Endothelial cell of umbilical vein (primary cell): ENCODE measurements around the gene NPDC1. TPM values are rescaled to one million over a fixed set of nuclear protein-coding genes. Genes with fewer than 3 reads are reported as not detected.
A peak's percentile ranks its signal among the peaks of the same experiment; 100 is the strongest.

Experiments used
- BruUV-seq: library from RNA; stranded (reverse); fragments of 400-500 nt; replicated peaks from 2 replicates; lab custom pipeline; 2021; lab: Mats Ljungman, UMichigan
- CTCF ChIA-PET: fragments of 300-600, 350-600 bp; sonication (Branson Sonifier 250); formaldehyde crosslinking; loops from one replicate; lab custom pipeline; 2021; ENCODE audit warnings: antibody characterized with exemption, inconsistent platforms; lab: Charles Lee
- POLR2A ChIA-PET: fragments of 300-600, 350-600 bp; sonication (Branson Sonifier 250); formaldehyde crosslinking; loops from one replicate; lab custom pipeline; 2021; ENCODE audit warnings: antibody characterized with exemption, inconsistent platforms; lab: Charles Lee
- DNase-seq: peaks from one replicate; pipeline ENCODE4 v3.0.0-alpha.2; 2011; ENCODE audit warnings: low read depth, low spot score
- FAIRE-seq: peaks from 2 replicates; lab custom pipeline; 2011; peaks lifted over from hg19 to GRCh38; lab: Jason Lieb, UNC
- H2AFZ ChIP-seq: 2 replicates; pipeline ENCODE4 v1.6.0; 2012; ENCODE audit warnings: low read depth, low read length, control low read depth, inconsistent platforms
- H3K27ac ChIP-seq: 2 replicates; pipeline ENCODE4 v1.5.1; 2011; ENCODE audit warnings: low read depth, mild to moderate bottlenecking, control low read depth, low read length, moderate library complexity; ENCODE audit not compliant: insufficient read depth
- H3K27me3 ChIP-seq, 2 experiments: 2 replicates each; pipeline versions ENCODE4 v1.6.0 to v1.6.1; 2011; ENCODE audit warnings: low read length in 2 of 2, mixed read lengths in 1 of 2; ENCODE audit not compliant: control insufficient read depth in 2 of 2, insufficient read depth in 2 of 2
- H3K36me3 ChIP-seq, 2 experiments: 2 replicates in 1 of 2; 3 replicates in 1 of 2; pipeline ENCODE4 v1.5.1; 2011; ENCODE audit warnings: low read length in 2 of 2, mild to moderate bottlenecking in 1 of 2, moderate library complexity in 1 of 2; ENCODE audit not compliant: control insufficient read depth in 2 of 2, insufficient read depth in 2 of 2; ENCODE audit errors: extremely low read depth in 1 of 2
- H3K4me1 ChIP-seq: 3 replicates; pipeline ENCODE4 v1.5.1; 2011; ENCODE audit warnings: mild to moderate bottlenecking, low read length; ENCODE audit not compliant: control insufficient read depth, insufficient read depth; ENCODE audit errors: extremely low read depth
- H3K4me2 ChIP-seq: 2 replicates; pipeline ENCODE4 v1.6.1; 2011; ENCODE audit warnings: low read length, control low read depth, mixed read lengths; ENCODE audit not compliant: insufficient read depth
- H3K4me3 ChIP-seq, 3 experiments: fragments of 200-600 bp in 1 of 3; sonication (generic), shearing (Covaris generic) in 1 of 3; replicated peaks in 1 of 3; 2 replicates each; pipeline ENCODE4 v1.5.1; 2011 to 2016; ENCODE audit warnings: control low read depth in 3 of 3, low read length in 3 of 3, mild to moderate bottlenecking in 2 of 3, inconsistent platforms in 1 of 3, low read depth in 1 of 3, moderate library complexity in 1 of 3; ENCODE audit not compliant: insufficient read depth in 1 of 3
- H3K79me2 ChIP-seq: 2 replicates; pipeline ENCODE4 v1.6.0; 2012; ENCODE audit warnings: low read length, inconsistent platforms; ENCODE audit not compliant: control insufficient read depth, insufficient read depth
- H3K9ac ChIP-seq: replicated peaks from 2 replicates; pipeline ENCODE3; 2011; ENCODE audit warnings: low read length, control low read depth; ENCODE audit not compliant: insufficient read depth; ENCODE audit errors: extremely low read depth
- H3K9me1 ChIP-seq: replicated peaks from 3 replicates; pipeline ENCODE4 v1.6.0; 2011; ENCODE audit warnings: mild to moderate bottlenecking, low read length; ENCODE audit not compliant: control insufficient read depth, insufficient read depth; ENCODE audit errors: extremely low read depth
- H3K9me3 ChIP-seq: replicated peaks from 2 replicates; pipeline ENCODE4 v1.5.1; 2012; ENCODE audit warnings: low read length, inconsistent platforms; ENCODE audit not compliant: control insufficient read depth, insufficient read depth
- H4K20me1 ChIP-seq: replicated peaks from 2 replicates; pipeline ENCODE3; 2011; ENCODE audit warnings: mild to moderate bottlenecking, low read length; ENCODE audit not compliant: control insufficient read depth, insufficient read depth; ENCODE audit errors: extremely low read depth
- CTCF ChIP-seq, 2 donors: IDR thresholded peaks; 1 replicate in 1 of 2; 2 replicates in 1 of 2; pipeline ENCODE4 v1.5.1; 2011; ENCODE audit warnings: low read length in 2 of 2, mild to moderate bottlenecking in 2 of 2, moderate library complexity in 2 of 2, control low read depth in 1 of 2, inconsistent platforms in 1 of 2, low read depth in 1 of 2; ENCODE audit not compliant: insufficient read depth in 1 of 2; ENCODE audit errors: extremely low read depth in 1 of 2
- EZH2 ChIP-seq: IDR thresholded peaks from 2 replicates; pipeline ENCODE4 v1.6.1; 2012; ENCODE audit warnings: borderline replicate concordance, low read depth, mild to moderate bottlenecking, moderate library complexity, low read length, inconsistent platforms; ENCODE audit not compliant: severe bottlenecking
- FOS ChIP-seq: IDR thresholded peaks from 2 replicates; pipeline ENCODE4 v1.6.1; 2011; ENCODE audit warnings: mild to moderate bottlenecking, low read length, moderate library complexity, borderline replicate concordance; ENCODE audit not compliant: insufficient read depth
- GATA2 ChIP-seq: IDR thresholded peaks from 2 replicates; pipeline ENCODE4 v1.7.0; 2011; ENCODE audit warnings: low read depth, mild to moderate bottlenecking, moderate library complexity, mixed read lengths, low read length; ENCODE audit not compliant: insufficient read length, insufficient read depth
- JUN ChIP-seq: IDR thresholded peaks from 2 replicates; pipeline ENCODE4 v1.6.1; 2011; ENCODE audit warnings: borderline replicate concordance, low read depth; ENCODE audit not compliant: insufficient read length, insufficient read depth
- MAX ChIP-seq: IDR thresholded peaks from 2 replicates; pipeline ENCODE4 v1.6.1; 2011; ENCODE audit not compliant: insufficient read depth, insufficient read length
- MYC ChIP-seq: IDR thresholded peaks from one replicate; pipeline ENCODE4 v1.6.1; 2011; ENCODE audit warnings: mild to moderate bottlenecking, low read depth, low read length
- POLR2A ChIP-seq: IDR thresholded peaks from 2 replicates; pipeline ENCODE4 v1.6.1; 2012; ENCODE audit warnings: low read depth, mild to moderate bottlenecking, control low read depth, low read length
- POLR2AphosphoS5 ChIP-seq: IDR thresholded peaks from 2 replicates; pipeline ENCODE4 v1.6.1; 2012; ENCODE audit warnings: low read depth, mild to moderate bottlenecking, control low read depth, low read length, moderate library complexity; ENCODE audit not compliant: insufficient read depth
- dilution Hi-C: fragments of 300-500 bp; cut with MboI; formaldehyde crosslinking; loops from one replicate; pipeline ENCODE4 v1.15.0; 2019; ENCODE audit warnings: low sequenced_read_pairs; ENCODE audit not compliant: extremely low pct_ligation_motif_present
- intact Hi-C: fragments of 100-400 bp; cut with micrococcal nuclease; formaldehyde crosslinking; loops from one replicate; pipeline ENCODE4 v1.10.0; 2022
- polyA plus RNA-seq, 4 experiments: library from polyadenylated mRNA; depleted of rRNA in 3 of 4; stranded (reverse) in 3 of 4; unstranded in 1 of 4; fragments of >200 nt; gene quantifications; 2 replicates each; pipeline versions ENCODE4 v1.2.1 to v1.2.3, GENCODE V29; 2011 to 2012; ENCODE audit warnings: missing spikeins in 1 of 4
- total RNA-seq: library from RNA; stranded (reverse); gene quantifications from 2 replicates; pipeline ENCODE4 v1.2.3, GENCODE V29; 2021

The NPDC1 gene
- total and polyA plus RNA-seq, 2 donors (not counting 3 experiments of a cell fraction or from before 2014, with no cell fraction given) = 115 to 181 TPM

- peak; percentile 54 for TF ChIP-seq FOS
- peak; percentile 12 to 19 for TF ChIP-seq CTCF (IDR thresholded peaks at IDR 0.05; ENCODE audit: extremely low read depth in 1 of 2, insufficient read depth in 1 of 2, low read depth in 1 of 2, low read length in 2 of 2)
- TF ChIP-seq MAX = no peak
- CTCF ChIA-PET = interaction anchor here (0.7 to 2.7 kb wide), 9 partner anchors 12 to 207 kb away, joined by 3 to 27 read pairs (median 3); partner anchors contain the start of genes AJM1 and TMEM141
- no peaks in the 10 kb centered on the region for H3K9me1 ChIP-seq
- intact Hi-C loops = loop anchor here (5.0 kb wide), 1 partner anchor 156 kb away; the partner anchor contains the start of gene AJM1
- dilution Hi-C loops = no loop called here
- no peaks in the 10 kb centered on the region for H3K9me3 ChIP-seq
- peaks cover 7% of the 10 kb centered on the region for H3K79me2 ChIP-seq
- H3K4me2 ChIP-seq = peak overlapping the region; percentile 28
- H3K9ac ChIP-seq = peak overlapping the region; percentile 10
- no peak overlapping the region for H3K4me3 ChIP-seq
- FAIRE-seq (peak; percentile 89), DNase-seq (peak; percentile 67)
- H4K20me1 ChIP-seq = no peaks in the 10 kb centered on the region
- H2AFZ ChIP-seq = peak overlapping the region; percentile 64
- H3K27me3 ChIP-seq = no peaks in the 10 kb centered on the region
- no TSS peak for BruUV-seq
- peaks cover 29% of the 10 kb centered on the region for H3K4me1 ChIP-seq
- no peaks in the 10 kb centered on the region for H3K36me3 ChIP-seq
- H3K27ac ChIP-seq = peak overlapping the region; percentile 64
- POLR2A ChIA-PET = no interaction called here
These were observed 48.1 kb downstream of the NPDC1 start for GRCh38 chr9:136997830-136998234.

- ChIA-PET POLR2A (no interaction called here), CTCF (interaction anchor here (0.7 to 2.7 kb wide), 10 partner anchors 12 to 207 kb away, joined by 3 to 27 read pairs (median 3); partner anchors contain the start of genes AJM1, NPDC1 and TMEM141)
- Histone ChIP-seq H3K4me3 (no peak overlapping the region), H3K27me3 (no peaks in the 10 kb centered on the region), H3K36me3 (no peaks in the 10 kb centered on the region), H3K4me2 (peak overlapping the region; percentile 6), H3K9ac (no peak overlapping the region), H2AFZ (peak overlapping the region; percentile 64), H3K9me3 (no peaks in the 10 kb centered on the region), H3K9me1 (no peaks in the 10 kb centered on the region), H4K20me1 (no peaks in the 10 kb centered on the region), H3K79me2 (peaks cover 9% of the 10 kb centered on the region), H3K27ac (peak overlapping the region; percentile 33), H3K4me1 (peaks cover 32% of the 10 kb centered on the region)
- FAIRE-seq (no peak), DNase-seq (no peak)
- TF ChIP-seq FOS (no peak), EZH2 (no peak), MAX (no peak), MYC (no peak), POLR2AphosphoS5 (no peak), POLR2A (no peak), CTCF (IDR thresholded peaks at IDR 0.05; ENCODE audit: extremely low read depth in 1 of 2, insufficient read depth in 1 of 2, low read depth in 1 of 2, low read length in 2 of 2) (no peak), JUN (no peak), GATA2 (no peak)
- no TSS peak for BruUV-seq
- intact Hi-C loops (loop anchor here (5.0 kb wide), 1 partner anchor 155 kb away; the partner anchor contains the start of gene AJM1), dilution Hi-C loops (no loop called here)
These were observed 48.6 kb downstream of the NPDC1 start for GRCh38 chr9:136997371-136997770.
